Kidney (tissue), 14 donors: ENCODE measurements around the gene PCNX3. TPM values are rescaled to one million over a fixed set of nuclear protein-coding genes. Genes with fewer than 3 reads are reported as not detected.
A peak's percentile ranks its signal among the peaks of the same experiment; 100 is the strongest.

Source experiments
- DNase-seq, 5 donors: peaks; one replicate each; pipeline ENCODE4 v3.0.0-alpha.2; 2013 to 2020
- FAIRE-seq: peaks from 2 replicates; lab custom pipeline; 2012; peaks lifted over from hg19 to GRCh38; lab: Jason Lieb, UNC
- H3K27ac ChIP-seq, 2 donors: one replicate each; pipeline ENCODE4 v1.7.0; 2013; ENCODE audit warnings: low read depth in 2 of 2, low read length in 2 of 2, inconsistent platforms in 1 of 2
- H3K27me3 ChIP-seq: one replicate; pipeline ENCODE4 v1.7.1; 2013; ENCODE audit warnings: low read length, inconsistent platforms; ENCODE audit not compliant: control insufficient read depth, insufficient read depth
- H3K36me3 ChIP-seq, 3 donors: one replicate each; pipeline versions ENCODE4 v1.7.0 to v1.7.1; 2013; ENCODE audit warnings: low read length in 3 of 3, control low read depth in 1 of 3, inconsistent platforms in 1 of 3; ENCODE audit not compliant: insufficient read depth in 3 of 3, control insufficient read depth in 2 of 3
- H3K4me1 ChIP-seq, 3 donors: one replicate each; pipeline versions ENCODE4 v1.7.0 to v1.7.1; 2013; ENCODE audit warnings: low read length in 3 of 3, inconsistent platforms in 1 of 3, low read depth in 1 of 3; ENCODE audit not compliant: control insufficient read depth in 2 of 3, insufficient read depth in 2 of 3
- H3K4me3 ChIP-seq, 3 donors: one replicate each; pipeline versions ENCODE4 v1.7.0 to v1.8.1; 2013; ENCODE audit warnings: low read length in 3 of 3, control low read depth in 1 of 3, inconsistent platforms in 1 of 3
- H3K9ac ChIP-seq, 3 donors: one replicate each; pipeline versions ENCODE4 v1.7.0 to v1.7.1; 2013; ENCODE audit warnings: low read length in 3 of 3, control low read depth in 1 of 3, inconsistent platforms in 1 of 3
- H3K9me3 ChIP-seq, 3 donors: one replicate each; pipeline versions ENCODE4 v1.7.0 to v1.7.1; 2013; ENCODE audit warnings: low read length in 3 of 3, control low read depth in 1 of 3, inconsistent platforms in 1 of 3; ENCODE audit not compliant: control insufficient read depth in 2 of 3, insufficient read depth in 1 of 3
- CTCF ChIP-seq: IDR thresholded peaks from 3 replicates; pipeline ENCODE4 v1.5.1; 2012; ENCODE audit warnings: mild to moderate bottlenecking, moderate library complexity, borderline replicate concordance; ENCODE audit not compliant: insufficient read depth; ENCODE audit errors: extremely low read depth
- intact Hi-C: fragments of 100-400 bp; cut with DNase I; formaldehyde crosslinking; loops from one replicate; pipeline ENCODE4 v1.11.1; 2022
- polyA plus RNA-seq: library from polyadenylated mRNA; stranded (reverse); fragments of 350-450 nt; fragmentation: Illumina TruSeq; extraction: RNeasy Lipid Tissue Mini Kit (QIAGEN cat#74804); gene quantifications from one replicate; pipeline ENCODE4 v1.2.3, GENCODE V29; 2014; ENCODE audit warnings: low read depth, low replicate concordance; ENCODE audit not compliant: insufficient read depth
- total RNA-seq: library from RNA; stranded (reverse); fragmentation: NEBNext Ultra II Directional; extraction: Animal tissue kit (Norgen Biotek cat#: 25700); gene quantifications from one replicate; pipeline ENCODE4 v1.2.1, GENCODE V29; 2021
- donor health status: control.
- donor health status: control.
- donor health status: control.
- donor health status: control.
- donor health status: control.
- donor health status: DM: yes; HTN: yes; CAD: no.
- donor health status: Normal renal cell carcinoma (clear cell type).

PCNX3 gene
- total and polyA plus RNA-seq, 2 donors from 2014 or later: 13.6 to 44.4 TPM

GRCh38 chr11:65616575-65617001 lies 1.0 kb downstream of the PCNX3 start:
- peak overlapping the region; percentile 2 to 68 (median 38) for H3K9ac ChIP-seq
- peak overlapping the region; percentile 53 to 76 (median 59) for H3K4me3 ChIP-seq
- no peak for TF ChIP-seq CTCF
- peaks cover 0 to 30% (median 0%) of the 10 kb centered on the region in 3 donors for H3K4me1 ChIP-seq
- intact Hi-C loops: no loop called here
- no peak overlapping the region for H3K27ac ChIP-seq
- H3K36me3 ChIP-seq: peaks cover 2 to 12% (median 5%) of the 10 kb centered on the region in 3 donors
- DNase-seq (no peak), FAIRE-seq (no peak)
- H3K9me3 ChIP-seq: no peaks in the 10 kb centered on the region
- no peaks in the 10 kb centered on the region for H3K27me3 ChIP-seq

- Histone ChIP-seq H3K27me3 (no peaks in the 10 kb centered on the region), H3K36me3 (peaks cover 2 to 12% (median 5%) of the 10 kb centered on the region in 3 donors), H3K9me3 (no peaks in the 10 kb centered on the region), H3K9ac (no peak overlapping the region), H3K27ac (no peak overlapping the region), H3K4me3 (peak overlapping the region in 1 of 3 donors; percentile 76), H3K4me1 (peaks cover 0 to 24% (median 0%) of the 10 kb centered on the region in 3 donors)
- no peak for DNase-seq
- no peak for FAIRE-seq
- TF ChIP-seq CTCF: no peak
- intact Hi-C loops: no loop called here
Measured at GRCh38 chr11:65617136-65617850, 1.7 kb downstream of the PCNX3 start.

GRCh38 chr11:65617990-65618751 lies 2.6 kb downstream of the PCNX3 start:
- intact Hi-C loops: no loop called here
- DNase-seq (peak in 2 of 5 donors; percentile 44 to 77), FAIRE-seq (no peak)
- no peak for TF ChIP-seq CTCF
- H3K27me3 ChIP-seq: no peaks in the 10 kb centered on the region
- no peak overlapping the region for H3K4me3 ChIP-seq
- H3K9me3 ChIP-seq: no peaks in the 10 kb centered on the region
- H3K27ac ChIP-seq: no peak overlapping the region
- H3K4me1 ChIP-seq: peaks cover 0 to 15% (median 0%) of the 10 kb centered on the region in 3 donors
- peaks cover 2 to 12% (median 5%) of the 10 kb centered on the region in 3 donors for H3K36me3 ChIP-seq
- no peak overlapping the region for H3K9ac ChIP-seq
